Left kidney (tissue), 8 donors: ENCODE measurements around the gene C1orf74. TPM values are rescaled to one million over a fixed set of nuclear protein-coding genes. Genes with fewer than 3 reads are reported as not detected.

Experiments
- DNase-seq: peaks from one replicate; pipeline ENCODE4 v3.0.0-alpha.2; 2013
- long read RNA-seq, 8 donors: transcript quantifications; one replicate each; lab custom pipeline, GENCODE V29; 2026
- polyA plus RNA-seq: library from polyadenylated mRNA; unstranded; fragments of 120-200 nt; gene quantifications from one replicate; pipeline ENCODE4 v1.2.1, GENCODE V29; 2013; ENCODE audit not compliant: insufficient read length

Gene C1orf74
- polyA plus RNA-seq, result 4.3 TPM
- long read RNA-seq, donor 1, full-length matches to known transcripts, result 2 of 2 reads
- long read RNA-seq, donor 1, partial matches to known transcripts, result 0 of 2 reads
- long read RNA-seq, donor 1, other reads (novel, unspliced or antisense), result 0 of 2 reads
- long read RNA-seq, donor 2, full-length matches to known transcripts, result 6 of 6 reads
- long read RNA-seq, donor 2, partial matches to known transcripts, result 0 of 6 reads
- long read RNA-seq, donor 2, other reads (novel, unspliced or antisense), result 0 of 6 reads
- long read RNA-seq, donor 3, full-length matches to known transcripts, result 4 of 4 reads
- long read RNA-seq, donor 3, partial matches to known transcripts, result 0 of 4 reads
- long read RNA-seq, donor 3, other reads (novel, unspliced or antisense), result 0 of 4 reads
- long read RNA-seq, donor 4, result 0 reads
- long read RNA-seq, donor 5, full-length matches to known transcripts, result 5 of 5 reads
- long read RNA-seq, donor 5, partial matches to known transcripts, result 0 of 5 reads
- long read RNA-seq, donor 5, other reads (novel, unspliced or antisense), result 0 of 5 reads
- long read RNA-seq, donor 6, full-length matches to known transcripts, result 2 of 2 reads
- long read RNA-seq, donor 6, partial matches to known transcripts, result 0 of 2 reads
- long read RNA-seq, donor 6, other reads (novel, unspliced or antisense), result 0 of 2 reads
- long read RNA-seq, donor 7, full-length matches to known transcripts, result 8 of 8 reads
- long read RNA-seq, donor 7, partial matches to known transcripts, result 0 of 8 reads
- long read RNA-seq, donor 7, other reads (novel, unspliced or antisense), result 0 of 8 reads
- long read RNA-seq, donor 8, full-length matches to known transcripts, result 2 of 2 reads
- long read RNA-seq, donor 8, partial matches to known transcripts, result 0 of 2 reads
- long read RNA-seq, donor 8, other reads (novel, unspliced or antisense), result 0 of 2 reads

DNA sequence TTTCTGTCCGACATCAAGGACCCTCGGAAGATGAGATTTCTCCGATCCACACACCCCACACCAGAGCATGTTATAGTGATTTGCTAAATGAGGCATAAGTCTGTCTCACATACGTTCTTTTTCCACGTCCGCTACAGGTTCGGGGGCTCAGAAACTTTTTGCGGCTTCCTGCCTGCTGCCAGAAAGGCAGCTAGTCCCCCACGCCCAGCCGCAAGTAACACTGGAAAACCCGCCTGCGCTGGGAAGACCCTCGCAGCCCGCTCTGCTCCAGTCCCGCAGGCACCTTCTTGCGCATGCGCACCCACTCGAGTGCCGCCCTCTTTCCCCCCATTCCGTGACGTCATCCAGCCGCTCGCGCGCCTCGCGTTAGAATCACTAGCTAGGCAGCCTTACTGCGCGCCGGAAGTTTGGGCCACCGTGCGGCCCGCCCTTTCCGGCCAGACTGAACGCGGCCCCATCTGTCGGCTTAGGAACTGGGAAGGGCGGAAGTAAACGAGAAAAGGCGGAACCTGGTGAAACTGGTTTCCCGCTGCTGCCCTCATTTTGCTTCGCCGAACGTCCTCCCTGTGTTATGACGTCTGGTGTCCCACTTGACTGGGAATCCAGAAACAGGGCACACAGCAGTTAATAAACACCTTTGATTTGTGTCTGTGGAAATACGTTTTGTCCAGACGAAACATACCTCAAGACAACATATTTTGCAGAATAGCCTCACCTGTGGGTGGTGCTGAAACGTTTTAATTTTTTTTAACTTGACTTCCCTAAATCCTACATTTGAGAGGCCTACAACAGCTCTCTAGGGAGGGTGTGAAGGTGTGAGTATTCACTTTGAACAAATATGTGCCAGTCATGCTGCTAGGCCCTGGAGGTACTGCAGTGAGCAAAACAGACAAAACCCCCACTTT lies at the start of gene C1orf74:
Gene C1orf74 (minus strand): TSS at position 295 of the 905 bp plus-strand sequence. CDS start 925 bp downstream, outside the sequence.
- DNase-seq, result peak; percentile 98

DNA sequence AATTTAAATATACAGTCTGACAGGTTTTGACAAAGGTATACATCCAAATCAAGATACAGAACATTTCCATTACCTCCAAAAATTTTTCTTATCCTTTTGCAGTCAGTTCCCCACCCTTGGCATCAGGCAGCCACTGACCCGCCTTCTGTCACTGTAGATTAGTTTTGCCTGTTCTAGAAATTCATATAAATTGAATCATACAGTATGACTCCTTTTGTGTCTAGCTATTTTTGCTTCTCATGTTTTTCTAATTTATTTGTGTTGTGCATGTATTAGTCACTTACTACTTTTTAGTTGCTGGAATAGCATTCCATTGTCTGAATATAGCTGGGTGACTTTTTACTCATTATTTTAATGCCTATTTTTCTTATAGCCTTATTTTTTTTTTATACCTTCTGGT lies 47.3 kb upstream of the C1orf74 start:
- no peak for DNase-seq

GRCh38 chr1:209830722-209831121 lies 46.4 kb upstream of the C1orf74 start:
- DNase-seq, result no peak

DNA sequence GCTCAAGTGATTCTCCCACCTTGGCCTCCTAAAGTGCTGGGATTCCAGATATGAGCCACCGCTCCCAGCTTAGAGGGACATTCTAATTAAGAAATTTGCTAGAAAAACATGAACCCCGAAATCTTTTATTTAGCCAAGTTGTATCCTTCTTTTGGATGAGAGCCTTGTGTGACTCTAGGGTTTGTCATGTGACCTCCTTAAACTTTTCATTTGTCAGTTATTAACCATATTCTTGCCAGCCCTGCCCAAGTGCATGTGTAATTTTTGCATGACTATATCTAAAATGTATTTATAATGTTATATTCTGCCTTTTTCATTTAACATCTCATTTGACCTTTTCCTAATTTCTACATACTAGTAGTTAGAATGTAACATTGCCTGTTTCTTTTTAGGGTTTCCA lies 45.4 kb upstream of the C1orf74 start:
- DNase-seq, result no peak

- peak; percentile 96 for DNase-seq
Measured at GRCh38 chr1:209827384-209828262, 43.3 kb upstream of the C1orf74 start, which contains the start of gene UTP25. UTP25 (plus strand) TSS chr1:209827972; CDS start chr1:209828064, 92 bp downstream.

DNA sequence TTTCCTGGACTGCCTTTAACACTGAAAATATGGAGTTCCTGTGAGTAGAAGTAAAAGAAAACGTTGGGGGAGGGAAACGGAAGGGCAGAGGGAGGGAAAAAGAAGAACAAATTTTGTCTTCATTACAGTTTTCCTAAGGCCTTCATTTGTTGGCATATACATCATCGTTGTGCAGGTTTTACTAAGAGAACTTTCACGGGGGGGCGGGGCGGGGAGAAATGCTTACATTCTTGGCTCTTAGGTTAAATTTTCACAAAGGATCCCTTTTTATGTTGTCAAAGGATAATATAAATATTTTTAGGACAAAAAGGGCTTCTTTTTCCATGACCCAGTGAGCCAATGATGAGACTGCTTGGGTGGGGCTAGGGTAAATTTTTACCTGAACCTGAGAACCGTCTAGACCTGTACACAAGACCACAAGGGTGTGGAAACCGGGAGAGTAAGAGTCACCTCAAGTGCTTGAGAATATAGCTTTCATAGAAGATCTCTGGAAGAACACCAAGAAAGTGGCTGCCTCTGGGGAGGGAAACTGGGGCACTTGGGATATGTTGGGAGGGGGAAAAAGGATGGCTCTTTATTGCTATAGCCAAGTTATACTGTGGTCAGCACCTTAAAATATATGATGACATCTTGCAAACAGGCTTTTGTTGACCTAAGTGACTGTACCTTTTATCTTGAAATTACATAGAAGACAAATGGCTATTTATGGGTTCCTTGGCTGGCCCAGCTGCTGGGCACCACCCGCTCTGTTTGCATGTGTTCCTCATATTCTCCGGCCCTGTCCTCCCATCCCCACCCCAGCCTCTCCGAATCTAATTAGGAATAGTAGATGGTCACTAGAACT lies 41.5 kb upstream of the C1orf74 start:
- DNase-seq, result no peak

DNA sequence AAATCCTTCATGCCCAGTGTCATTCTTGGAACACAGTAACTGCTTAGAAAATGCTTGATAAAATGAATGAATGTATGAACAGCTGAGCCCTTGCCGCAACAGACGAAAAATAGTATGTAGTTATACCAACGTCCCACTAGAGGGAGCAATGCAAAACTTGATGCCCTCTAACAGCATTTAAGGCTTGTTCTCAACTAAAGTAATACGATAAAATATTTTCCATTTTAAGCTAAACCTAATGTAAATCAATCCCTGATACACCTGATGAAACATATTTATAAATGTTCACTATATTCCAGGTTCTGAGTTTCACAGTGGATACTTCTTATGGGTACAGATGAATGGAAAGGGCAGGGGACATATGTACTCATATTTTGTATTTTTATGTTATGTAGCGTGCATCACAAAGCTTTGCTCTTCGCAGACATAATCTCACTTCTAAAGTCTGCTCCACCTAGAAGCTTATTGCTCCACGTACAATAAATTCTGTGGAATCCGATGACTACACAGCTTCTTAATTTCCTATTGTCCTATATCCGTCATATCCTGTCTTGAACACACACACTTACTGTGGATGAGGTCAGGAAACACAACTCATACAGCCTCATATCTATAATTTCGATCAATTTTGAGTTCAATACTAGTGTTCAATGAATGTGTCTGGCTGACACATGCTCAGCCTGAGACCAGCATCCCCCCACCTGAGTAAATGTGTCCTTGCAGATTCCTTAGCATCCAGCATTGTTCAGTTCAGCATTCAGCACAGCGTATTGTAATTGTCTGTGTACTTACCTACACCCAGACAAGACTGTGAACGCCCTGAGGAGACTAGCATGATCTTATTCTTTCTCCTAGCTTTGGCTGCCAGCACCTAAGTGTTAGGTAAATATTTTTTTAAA lies 39.0 kb upstream of the C1orf74 start:
- peak; percentile 32 for DNase-seq

DNA sequence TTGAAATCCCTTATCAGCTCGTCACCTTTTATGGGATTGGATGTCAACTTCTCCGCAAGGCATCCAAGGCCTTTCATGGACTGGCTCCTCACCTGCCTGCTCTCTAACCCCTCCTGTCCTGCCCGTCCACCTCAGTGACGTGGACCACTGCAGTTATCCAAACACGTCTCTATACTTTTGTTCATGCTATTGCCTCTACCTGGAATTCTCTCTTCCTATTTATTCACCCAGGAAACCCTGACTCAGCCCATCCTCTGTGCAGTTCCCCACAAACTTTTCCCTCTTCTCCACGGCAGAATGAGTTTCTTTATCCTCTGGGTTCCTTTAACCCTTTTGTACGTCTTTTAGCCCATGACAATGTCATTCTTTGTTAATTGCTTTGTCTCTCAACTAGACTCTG lies 38.3 kb upstream of the C1orf74 start:
- no peak for DNase-seq

DNA sequence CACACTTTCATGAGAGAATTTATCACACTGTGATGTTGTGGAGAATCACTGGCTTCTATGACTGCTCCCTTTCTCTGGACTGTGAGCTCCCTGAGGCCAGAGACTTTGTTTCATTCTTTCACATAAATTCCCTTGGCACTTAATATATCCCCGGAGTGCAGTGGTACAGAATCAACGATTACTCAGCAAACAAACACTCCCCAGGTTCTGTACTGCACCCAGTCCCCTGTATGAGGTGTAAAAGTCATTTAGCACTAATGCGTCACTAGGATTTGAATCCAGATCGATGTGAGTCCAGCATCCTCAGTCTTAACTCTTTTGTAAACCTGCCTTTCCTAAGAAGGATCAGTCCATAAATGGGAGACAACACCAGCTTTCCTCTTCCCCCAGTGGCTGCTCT lies 36.6 kb upstream of the C1orf74 start:
- DNase-seq, result no peak

DNA sequence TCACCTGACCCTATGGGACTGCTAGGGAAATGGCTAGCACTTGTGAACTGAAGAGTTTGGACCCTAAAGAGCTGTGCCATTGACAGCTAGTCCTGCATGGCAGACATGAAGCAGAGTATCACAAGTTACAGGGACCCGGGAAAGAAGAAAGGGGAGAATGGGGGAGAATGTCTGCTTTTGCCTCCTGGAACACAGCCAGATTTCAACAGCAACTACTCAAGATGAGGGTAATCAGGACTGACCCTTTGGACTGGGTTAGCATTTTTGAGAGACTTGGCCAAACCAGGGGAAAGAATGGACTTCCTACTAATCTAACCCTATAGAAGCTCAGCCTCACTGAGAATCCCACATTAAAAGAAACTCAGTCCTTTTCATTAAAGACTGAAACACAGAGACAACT lies 34.7 kb upstream of the C1orf74 start:
- no peak for DNase-seq

DNA sequence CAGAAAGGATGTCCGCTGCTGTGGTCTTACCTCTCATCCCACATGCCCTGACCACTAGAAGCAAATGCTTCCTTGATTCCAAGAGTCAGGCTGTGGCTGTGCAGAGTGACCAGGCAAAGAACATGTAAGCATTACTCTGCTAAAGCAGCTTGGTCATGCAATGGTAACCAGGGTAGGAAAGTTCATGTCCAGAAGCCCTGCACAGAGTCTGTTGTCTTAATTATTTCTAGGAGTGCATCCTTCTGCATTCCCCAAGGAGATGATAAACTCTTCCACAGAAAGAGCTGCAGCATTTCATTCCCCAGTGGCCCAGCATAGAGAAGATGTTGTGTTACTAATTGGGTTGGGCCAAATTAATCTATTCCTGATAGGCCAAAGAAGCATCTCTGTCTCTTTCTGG lies 33.3 kb upstream of the C1orf74 start:
- DNase-seq, result no peak

DNA sequence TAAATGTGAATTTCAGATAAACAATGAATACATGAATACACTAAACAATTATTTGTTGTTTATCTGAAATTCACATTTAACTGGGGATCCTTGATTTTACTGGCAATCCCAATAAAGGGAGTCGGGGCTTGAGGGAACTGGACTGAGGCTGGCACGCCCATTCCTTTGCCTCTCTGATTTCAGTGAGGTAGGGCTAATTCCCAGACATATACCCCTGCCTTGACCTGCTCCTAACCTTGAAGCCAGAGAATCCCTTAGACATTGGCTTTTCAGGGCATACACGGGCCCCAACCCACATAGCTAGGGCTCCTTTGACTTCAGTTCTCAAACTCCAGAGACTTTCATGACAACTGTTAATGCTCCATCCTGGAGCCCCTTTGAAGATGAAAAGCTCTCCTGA lies 32.6 kb upstream of the C1orf74 start:
- no peak for DNase-seq

GRCh38 chr1:209815931-209816341 lies 31.6 kb upstream of the C1orf74 start:
- no peak for DNase-seq

DNA sequence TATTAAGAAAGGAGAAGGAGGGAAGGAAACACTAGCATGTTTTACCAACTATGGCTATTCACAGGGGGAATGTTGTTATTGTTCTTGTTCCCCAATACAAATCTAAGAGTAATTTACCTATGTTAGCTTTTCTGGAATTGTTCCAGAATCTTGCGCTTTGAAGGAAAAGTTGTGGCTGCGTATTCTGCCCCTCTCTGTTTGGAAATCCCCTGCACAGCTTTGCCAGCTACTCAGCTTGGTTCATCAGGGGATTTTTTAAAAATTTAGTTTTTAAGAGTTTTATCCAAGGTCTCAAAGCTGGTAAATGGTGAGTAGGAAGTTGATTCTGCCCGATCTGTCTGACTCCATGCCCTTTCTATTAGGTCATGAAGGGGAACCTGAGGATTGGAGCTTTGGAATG lies 31.1 kb upstream of the C1orf74 start:
- DNase-seq, result no peak

DNA sequence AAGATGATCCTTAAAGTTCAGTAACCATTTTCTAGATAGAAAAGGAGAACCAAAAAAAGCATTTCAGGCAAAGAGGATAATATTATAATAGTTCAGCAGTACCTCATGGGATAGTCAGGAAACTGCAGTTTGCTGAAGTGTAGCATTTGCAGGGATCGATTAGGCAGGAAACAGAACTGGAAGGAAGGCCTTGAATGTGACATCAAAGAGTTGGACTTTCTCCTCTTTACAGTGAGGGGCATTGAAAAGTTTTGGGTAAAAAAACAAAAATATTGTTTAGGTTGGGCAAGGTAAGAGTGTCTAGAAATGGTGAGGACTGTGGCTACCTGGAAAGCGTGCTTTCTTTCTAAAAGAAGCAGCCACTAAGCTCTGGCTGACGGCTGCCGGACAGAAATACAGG lies 29.5 kb upstream of the C1orf74 start:
- DNase-seq, result no peak

- DNase-seq, result no peak
Measured at GRCh38 chr1:209810783-209811182, 26.4 kb upstream of the C1orf74 start.

DNA sequence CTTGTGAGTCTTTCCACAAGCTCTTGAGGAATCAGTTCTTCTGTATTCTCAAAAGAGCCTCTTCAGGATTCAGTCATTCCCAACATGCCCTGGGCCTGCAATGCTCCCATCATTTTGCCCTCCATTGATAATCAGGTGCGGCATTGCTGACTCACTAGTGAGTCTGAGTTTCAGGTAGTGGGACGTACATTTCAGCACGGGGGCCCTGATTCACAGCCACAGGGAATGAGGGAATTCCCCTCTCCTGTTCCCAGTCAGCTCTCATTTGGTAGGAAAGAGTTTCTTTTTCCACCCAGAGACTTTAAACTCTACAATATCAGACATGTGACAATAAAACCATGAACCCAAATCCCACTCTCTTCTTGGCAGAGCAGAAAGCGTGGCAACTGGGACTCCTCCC lies 25.3 kb upstream of the C1orf74 start:
- no peak for DNase-seq

- no peak for DNase-seq
Measured at GRCh38 chr1:209808059-209808581, 23.8 kb upstream of the C1orf74 start.
